Endothelial cell (in vitro differentiated cells): ENCODE measurements around the gene EMC9. TPM values are rescaled to one million over a fixed set of nuclear protein-coding genes. Genes with fewer than 3 reads are reported as not detected.

Source experiments
- DNase-seq: peaks from one replicate; pipeline ENCODE4 v3.0.0; 2021; ENCODE audit warnings: low spot score
- H3K27ac Mint-ChIP-seq: one replicate; pipeline ENCODE4 v1.8.0; 2021; ENCODE audit warnings: mixed read lengths, inconsistent platforms; ENCODE audit not compliant: unreplicated experiment
- H3K27me3 Mint-ChIP-seq: one replicate; pipeline ENCODE4 v1.8.0; 2021; ENCODE audit warnings: mild to moderate bottlenecking, moderate library complexity, mixed read lengths, inconsistent platforms; ENCODE audit not compliant: unreplicated experiment
- H3K36me3 Mint-ChIP-seq: one replicate; pipeline ENCODE4 v1.8.0; 2021; ENCODE audit warnings: mild to moderate bottlenecking, low read depth, mixed read lengths, inconsistent platforms; ENCODE audit not compliant: unreplicated experiment
- H3K4me1 Mint-ChIP-seq: one replicate; pipeline ENCODE4 v1.8.0; 2021; ENCODE audit warnings: mild to moderate bottlenecking, mixed read lengths, inconsistent platforms; ENCODE audit not compliant: unreplicated experiment
- H3K4me3 Mint-ChIP-seq: one replicate; pipeline ENCODE4 v1.8.0; 2021; ENCODE audit warnings: mild to moderate bottlenecking, mixed read lengths, inconsistent platforms; ENCODE audit not compliant: unreplicated experiment
- H3K9me3 Mint-ChIP-seq: one replicate; pipeline ENCODE4 v1.8.0; 2021; ENCODE audit warnings: mixed read lengths, inconsistent platforms; ENCODE audit not compliant: unreplicated experiment
- total RNA-seq: library from RNA; stranded (reverse); fragmentation: NEBNext Ultra II Directional; extraction: Animal tissue kit (Norgen Biotek cat#: 25700); gene quantifications from one replicate; pipeline ENCODE4 v1.2.1, GENCODE V29; 2021; ENCODE audit not compliant: unreplicated experiment
- TF ChIP-seq, protein P1 (sequence below): fragments of 200-600 bp; sonication (generic); IDR thresholded peaks from one replicate; pipeline ENCODE4 v1.5.0; 2021; ENCODE audit warnings: antibody characterized with exemption; ENCODE audit not compliant: unreplicated experiment

EMC9 gene
- total RNA-seq, 1 donor from 2014 or later, result 16.7 TPM

GRCh38 chr14:24123424-24124417 lies 17.7 kb downstream of the EMC9 start:
- Mint-ChIP-seq H3K36me3 (peaks cover 32% of the 10 kb centered on the region), H3K27me3 (no peaks in the 10 kb centered on the region), H3K4me1 (no peaks in the 10 kb centered on the region), H3K9me3 (no peaks in the 10 kb centered on the region), H3K27ac (no peak overlapping the region), H3K4me3 (no peak overlapping the region)
- TF ChIP-seq, protein P1, sequence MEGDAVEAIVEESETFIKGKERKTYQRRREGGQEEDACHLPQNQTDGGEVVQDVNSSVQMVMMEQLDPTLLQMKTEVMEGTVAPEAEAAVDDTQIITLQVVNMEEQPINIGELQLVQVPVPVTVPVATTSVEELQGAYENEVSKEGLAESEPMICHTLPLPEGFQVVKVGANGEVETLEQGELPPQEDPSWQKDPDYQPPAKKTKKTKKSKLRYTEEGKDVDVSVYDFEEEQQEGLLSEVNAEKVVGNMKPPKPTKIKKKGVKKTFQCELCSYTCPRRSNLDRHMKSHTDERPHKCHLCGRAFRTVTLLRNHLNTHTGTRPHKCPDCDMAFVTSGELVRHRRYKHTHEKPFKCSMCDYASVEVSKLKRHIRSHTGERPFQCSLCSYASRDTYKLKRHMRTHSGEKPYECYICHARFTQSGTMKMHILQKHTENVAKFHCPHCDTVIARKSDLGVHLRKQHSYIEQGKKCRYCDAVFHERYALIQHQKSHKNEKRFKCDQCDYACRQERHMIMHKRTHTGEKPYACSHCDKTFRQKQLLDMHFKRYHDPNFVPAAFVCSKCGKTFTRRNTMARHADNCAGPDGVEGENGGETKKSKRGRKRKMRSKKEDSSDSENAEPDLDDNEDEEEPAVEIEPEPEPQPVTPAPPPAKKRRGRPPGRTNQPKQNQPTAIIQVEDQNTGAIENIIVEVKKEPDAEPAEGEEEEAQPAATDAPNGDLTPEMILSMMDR, result no peak
- no peak for DNase-seq

DNA sequence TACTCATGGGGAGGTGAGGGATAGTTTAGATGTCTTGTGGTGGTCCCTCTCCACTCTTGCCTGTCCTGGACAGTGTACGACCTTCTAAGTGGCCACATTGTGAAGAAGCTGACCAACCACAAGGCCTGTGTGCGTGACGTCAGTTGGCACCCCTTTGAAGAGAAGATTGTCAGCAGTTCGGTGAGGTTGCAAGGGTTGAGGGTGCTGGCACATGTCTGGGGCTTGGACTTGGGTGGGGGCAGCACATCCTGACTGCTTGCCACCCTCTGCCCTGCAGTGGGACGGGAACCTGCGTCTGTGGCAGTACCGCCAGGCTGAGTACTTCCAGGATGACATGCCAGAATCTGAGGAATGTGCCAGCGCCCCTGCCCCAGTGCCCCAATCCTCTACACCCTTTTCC lies 18.5 kb downstream of the EMC9 start:
- TF ChIP-seq, protein P1, result no peak
- peaks cover 36% of the 10 kb centered on the region for H3K36me3 Mint-ChIP-seq
- no peak overlapping the region for H3K4me3 Mint-ChIP-seq
- no peaks in the 10 kb centered on the region for H3K9me3 Mint-ChIP-seq
- DNase-seq, result no peak
- no peak overlapping the region for H3K27ac Mint-ChIP-seq
- no peaks in the 10 kb centered on the region for H3K27me3 Mint-ChIP-seq
- no peaks in the 10 kb centered on the region for H3K4me1 Mint-ChIP-seq

GRCh38 chr14:24122416-24122815 lies 19.0 kb downstream of the EMC9 start:
- peaks cover 36% of the 10 kb centered on the region for H3K36me3 Mint-ChIP-seq
- TF ChIP-seq, protein P1, result no peak
- no peaks in the 10 kb centered on the region for H3K27me3 Mint-ChIP-seq
- no peak overlapping the region for H3K27ac Mint-ChIP-seq
- no peak for DNase-seq
- H3K9me3 Mint-ChIP-seq, result no peaks in the 10 kb centered on the region
- H3K4me1 Mint-ChIP-seq, result no peaks in the 10 kb centered on the region
- H3K4me3 Mint-ChIP-seq, result no peak overlapping the region

DNA sequence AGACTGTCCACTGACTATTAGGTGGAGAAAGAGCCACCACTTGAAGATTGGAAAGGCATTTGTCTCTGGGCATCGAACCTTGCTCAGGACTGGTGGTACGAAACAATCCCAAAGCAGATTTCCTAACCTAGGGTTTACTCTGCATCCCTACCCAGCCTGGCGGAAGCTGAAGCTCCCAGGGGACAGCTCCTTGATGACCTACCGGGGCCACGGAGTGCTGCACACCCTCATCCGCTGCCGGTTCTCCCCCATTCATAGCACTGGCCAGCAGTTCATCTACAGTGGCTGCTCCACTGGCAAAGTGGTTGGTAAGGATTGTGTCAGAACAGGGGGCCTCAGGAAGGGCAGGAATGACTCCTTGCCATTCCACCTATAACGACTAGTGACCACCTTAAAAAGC lies 20.2 kb downstream of the EMC9 start:
- Mint-ChIP-seq H3K4me3 (no peak overlapping the region), H3K27ac (no peak overlapping the region), H3K4me1 (peaks cover 6% of the 10 kb centered on the region), H3K9me3 (no peaks in the 10 kb centered on the region), H3K36me3 (peaks cover 40% of the 10 kb centered on the region), H3K27me3 (peaks cover 2% of the 10 kb centered on the region)
- DNase-seq, result no peak
- TF ChIP-seq, protein P1, result no peak

GRCh38 chr14:24119691-24120090 lies 21.7 kb downstream of the EMC9 start:
- Mint-ChIP-seq H3K27ac (no peak overlapping the region), H3K27me3 (peaks cover 8% of the 10 kb centered on the region), H3K36me3 (peaks cover 40% of the 10 kb centered on the region), H3K4me1 (peaks cover 20% of the 10 kb centered on the region), H3K9me3 (no peaks in the 10 kb centered on the region), H3K4me3 (no peak overlapping the region)
- no peak for DNase-seq
- TF ChIP-seq, protein P1, result no peak
